Testis (tissue), 3 donors: ENCODE results near the gene GUCY1A2. TPM values are rescaled to one million over a fixed set of nuclear protein-coding genes. Genes with fewer than 3 reads are reported as not detected.

ENCODE experiments used
- DNase-seq: peaks from one replicate; pipeline ENCODE4 v3.0.0-alpha.2; 2019
- H3K27ac ChIP-seq, 2 donors: fragments of 200-600 bp; sonication (generic); one replicate each; pipeline ENCODE4 v1.5.1; 2019
- H3K27me3 ChIP-seq: fragments of 200-600 bp; sonication (generic); one replicate; pipeline ENCODE4 v1.5.1; 2019
- H3K36me3 ChIP-seq: fragments of 200-600 bp; sonication (generic); one replicate; pipeline ENCODE4 v1.5.1; 2017; ENCODE audit warnings: low read depth; ENCODE audit errors: missing control alignments
- H3K4me1 ChIP-seq: fragments of 200-600 bp; sonication (generic); one replicate; pipeline ENCODE4 v1.5.1; 2019
- H3K4me3 ChIP-seq, 2 donors: fragments of 200-600 bp; sonication (generic); one replicate each; pipeline ENCODE4 v1.5.1; 2017 to 2019
- H3K9me3 ChIP-seq: fragments of 200-600 bp; sonication (generic); one replicate; pipeline ENCODE4 v1.5.1; 2017
- POLR2A ChIP-seq: fragments of 450-650 bp; IDR thresholded peaks from one replicate; pipeline ENCODE4 v1.6.1; 2017; ENCODE audit warnings: antibody characterized with exemption, mild to moderate bottlenecking, moderate library complexity
- WGBS, 2 donors: methylation state at CpG; one replicate each; pipeline ENCODE4 v1.1.5; 2018; 5-methylcytosine and 5-hydroxymethylcytosine counted together
- intact Hi-C: fragments of 100-400 bp; cut with DNase I; formaldehyde crosslinking; loops from one replicate; pipeline ENCODE4 v1.15.1; 2023; ENCODE audit warnings: low total_unique reads
- polyA plus RNA-seq: library from polyadenylated mRNA; stranded (reverse); fragments of 350-450 nt; fragmentation: Illumina TruSeq; extraction: RNeasy Lipid Tissue Mini Kit (QIAGEN cat#74804); gene quantifications from one replicate; pipeline ENCODE4 v1.2.3, GENCODE V29; 2014; ENCODE audit warnings: low read depth, low replicate concordance; ENCODE audit not compliant: insufficient read depth
- total RNA-seq, 2 donors: library from RNA; depleted of rRNA; stranded (reverse); fragments of >200 nt; gene quantifications; one replicate each; pipeline ENCODE4 v1.2.3, GENCODE V29; 2016
- TF ChIP-seq, protein P1 (sequence below), 3 experiments: fragments of 450-650 bp in 2 of 3; fragments of 200-600 bp in 1 of 3; sonication (generic) in 1 of 3; IDR thresholded peaks; one replicate each; pipeline ENCODE4 v1.5.1; 2016 to 2019; ENCODE audit warnings: antibody characterized with exemption in 3 of 3, mild to moderate bottlenecking in 2 of 3, moderate library complexity in 1 of 3

Gene GUCY1A2
- total and polyA plus RNA-seq, 3 donors from 2014 or later = 3.4 to 7.4 (median 4.3) TPM

- H3K36me3 ChIP-seq = no peaks in the 10 kb centered on the region
- intact Hi-C loops = no loop called here
- no peak for DNase-seq
- H3K27me3 ChIP-seq = no peaks in the 10 kb centered on the region
- no peaks in the 10 kb centered on the region for H3K9me3 ChIP-seq
- H3K27ac ChIP-seq = no peak overlapping the region
- H3K4me1 ChIP-seq = peaks cover 8% of the 10 kb centered on the region
- no peak overlapping the region for H3K4me3 ChIP-seq
- TF ChIP-seq POLR2A = no peak
- TF ChIP-seq, protein P1, sequence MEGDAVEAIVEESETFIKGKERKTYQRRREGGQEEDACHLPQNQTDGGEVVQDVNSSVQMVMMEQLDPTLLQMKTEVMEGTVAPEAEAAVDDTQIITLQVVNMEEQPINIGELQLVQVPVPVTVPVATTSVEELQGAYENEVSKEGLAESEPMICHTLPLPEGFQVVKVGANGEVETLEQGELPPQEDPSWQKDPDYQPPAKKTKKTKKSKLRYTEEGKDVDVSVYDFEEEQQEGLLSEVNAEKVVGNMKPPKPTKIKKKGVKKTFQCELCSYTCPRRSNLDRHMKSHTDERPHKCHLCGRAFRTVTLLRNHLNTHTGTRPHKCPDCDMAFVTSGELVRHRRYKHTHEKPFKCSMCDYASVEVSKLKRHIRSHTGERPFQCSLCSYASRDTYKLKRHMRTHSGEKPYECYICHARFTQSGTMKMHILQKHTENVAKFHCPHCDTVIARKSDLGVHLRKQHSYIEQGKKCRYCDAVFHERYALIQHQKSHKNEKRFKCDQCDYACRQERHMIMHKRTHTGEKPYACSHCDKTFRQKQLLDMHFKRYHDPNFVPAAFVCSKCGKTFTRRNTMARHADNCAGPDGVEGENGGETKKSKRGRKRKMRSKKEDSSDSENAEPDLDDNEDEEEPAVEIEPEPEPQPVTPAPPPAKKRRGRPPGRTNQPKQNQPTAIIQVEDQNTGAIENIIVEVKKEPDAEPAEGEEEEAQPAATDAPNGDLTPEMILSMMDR (IDR thresholded peaks at IDR 0.05) = no peak
- WGBS, 2 donors = 83 to 94% methylated on average over 2 of the region's 2 CpGs
Observed at GRCh38 chr11:106986673-106987072, 31.6 kb downstream of the GUCY1A2 start.

GRCh38 chr11:106986261-106986660, 32.0 kb downstream of the GUCY1A2 start:
- TF ChIP-seq POLR2A = no peak
- TF ChIP-seq, protein P1 (IDR thresholded peaks at IDR 0.05) = no peak
- H3K27ac ChIP-seq = no peak overlapping the region
- DNase-seq = no peak
- H3K4me1 ChIP-seq = peaks cover 8% of the 10 kb centered on the region
- H3K9me3 ChIP-seq = no peaks in the 10 kb centered on the region
- H3K36me3 ChIP-seq = no peaks in the 10 kb centered on the region
- H3K27me3 ChIP-seq = no peaks in the 10 kb centered on the region
- no peak overlapping the region for H3K4me3 ChIP-seq
- 88 to 89% methylated on average over 3 of the region's 3 CpGs for WGBS, 2 donors
- intact Hi-C loops = no loop called here

GRCh38 chr11:106983991-106984390, 34.3 kb downstream of the GUCY1A2 start:
- intact Hi-C loops = no loop called here
- Histone ChIP-seq H3K4me3 (no peak overlapping the region), H3K4me1 (peaks cover 4% of the 10 kb centered on the region), H3K27ac (peak overlapping the region in 1 of 2 donors; percentile 65), H3K9me3 (no peaks in the 10 kb centered on the region), H3K27me3 (no peaks in the 10 kb centered on the region), H3K36me3 (no peaks in the 10 kb centered on the region)
- TF ChIP-seq, protein P1 (IDR thresholded peaks at IDR 0.05) = no peak
- TF ChIP-seq POLR2A = no peak
- 30 to 37% methylated on average over 1 of the region's 1 CpG for WGBS, 2 donors
- DNase-seq = no peak

DNA sequence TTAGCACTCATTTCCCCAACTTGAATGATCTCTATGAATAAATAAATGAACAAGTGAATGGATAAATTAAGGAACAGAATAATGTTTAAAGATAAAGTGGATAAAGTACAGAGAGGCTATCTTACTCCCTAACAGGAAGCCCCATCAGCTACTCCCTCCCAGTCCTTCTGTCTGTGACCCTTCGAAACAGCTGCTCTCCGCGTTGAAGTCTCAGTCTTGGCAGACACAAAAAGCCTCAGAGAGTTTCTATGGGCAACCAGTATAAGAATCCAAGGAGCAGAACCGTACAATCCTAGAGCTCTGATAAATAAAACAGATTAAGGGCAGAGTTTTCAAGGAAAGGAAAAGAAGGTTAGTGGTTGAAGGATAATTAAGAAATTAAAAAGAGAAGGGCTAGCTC, 35.0 kb downstream of the GUCY1A2 start:
- Histone ChIP-seq H3K27me3 (no peaks in the 10 kb centered on the region), H3K4me1 (peaks cover 4% of the 10 kb centered on the region), H3K4me3 (no peak overlapping the region), H3K9me3 (no peaks in the 10 kb centered on the region), H3K27ac (peak overlapping the region in 1 of 2 donors; percentile 65), H3K36me3 (no peaks in the 10 kb centered on the region)
- TF ChIP-seq POLR2A = no peak
- TF ChIP-seq, protein P1 (IDR thresholded peaks at IDR 0.05) = no peak
- WGBS, 2 donors = 43 to 63% methylated on average over 4 of the region's 4 CpGs
- DNase-seq = no peak
- intact Hi-C loops = no loop called here

DNA sequence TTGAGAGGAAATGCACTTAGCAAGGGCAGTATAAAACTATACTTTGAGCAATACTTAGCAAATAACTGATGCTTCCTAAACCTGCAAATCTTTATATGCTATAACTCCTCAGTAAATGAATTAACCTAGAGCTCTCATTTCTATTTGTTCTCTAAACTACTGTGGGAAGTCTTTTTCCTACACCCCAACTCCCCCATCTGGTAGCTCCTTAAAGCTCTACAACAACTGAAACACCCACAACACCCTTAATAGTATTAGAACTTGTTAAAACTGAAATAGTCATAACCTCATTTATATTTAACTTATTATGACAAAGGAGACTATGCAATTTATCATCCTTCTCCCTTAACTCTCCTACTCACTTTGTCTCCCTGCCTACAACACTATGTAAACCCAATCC, 43.4 kb downstream of the GUCY1A2 start:
- peaks cover 9% of the 10 kb centered on the region for H3K4me1 ChIP-seq
- no peak for DNase-seq
- H3K4me3 ChIP-seq = no peak overlapping the region
- H3K27ac ChIP-seq = peak overlapping the region; percentile 51 to 59
- TF ChIP-seq, protein P1 (IDR thresholded peaks at IDR 0.05) = no peak
- no peak for TF ChIP-seq POLR2A
- no peaks in the 10 kb centered on the region for H3K9me3 ChIP-seq
- intact Hi-C loops = no loop called here
- no peaks in the 10 kb centered on the region for H3K27me3 ChIP-seq
- H3K36me3 ChIP-seq = no peaks in the 10 kb centered on the region
